Ovary (tissue), 3 donors: ENCODE results near the gene TMEM232.

Source experiments
- CTCF ChIP-seq, 3 donors: fragments of 450-650 bp in 2 of 3; fragments of 200-600 bp in 1 of 3; IDR thresholded peaks; one replicate each; pipeline versions ENCODE4 v1.5.1 to v1.8.0; 2016 to 2022; ENCODE audit warnings: antibody characterized with exemption in 3 of 3, mild to moderate bottlenecking in 1 of 3
- POLR2A ChIP-seq: fragments of 450-650 bp; IDR thresholded peaks from one replicate; pipeline ENCODE4 v1.6.1; 2017; ENCODE audit warnings: antibody characterized with exemption, mild to moderate bottlenecking, moderate library complexity
- donor health status: DM: no; HTN: no; CAD: no.

- TF ChIP-seq CTCF (IDR thresholded peaks at IDR 0.05) = no peak
- no peak for TF ChIP-seq POLR2A
Measured at GRCh38 chr5:110644357-110644756, 82.1 kb downstream of the TMEM232 start.
